Measurements from ENCODE around the gene GPR75.

Gene GPR75

DNA sequence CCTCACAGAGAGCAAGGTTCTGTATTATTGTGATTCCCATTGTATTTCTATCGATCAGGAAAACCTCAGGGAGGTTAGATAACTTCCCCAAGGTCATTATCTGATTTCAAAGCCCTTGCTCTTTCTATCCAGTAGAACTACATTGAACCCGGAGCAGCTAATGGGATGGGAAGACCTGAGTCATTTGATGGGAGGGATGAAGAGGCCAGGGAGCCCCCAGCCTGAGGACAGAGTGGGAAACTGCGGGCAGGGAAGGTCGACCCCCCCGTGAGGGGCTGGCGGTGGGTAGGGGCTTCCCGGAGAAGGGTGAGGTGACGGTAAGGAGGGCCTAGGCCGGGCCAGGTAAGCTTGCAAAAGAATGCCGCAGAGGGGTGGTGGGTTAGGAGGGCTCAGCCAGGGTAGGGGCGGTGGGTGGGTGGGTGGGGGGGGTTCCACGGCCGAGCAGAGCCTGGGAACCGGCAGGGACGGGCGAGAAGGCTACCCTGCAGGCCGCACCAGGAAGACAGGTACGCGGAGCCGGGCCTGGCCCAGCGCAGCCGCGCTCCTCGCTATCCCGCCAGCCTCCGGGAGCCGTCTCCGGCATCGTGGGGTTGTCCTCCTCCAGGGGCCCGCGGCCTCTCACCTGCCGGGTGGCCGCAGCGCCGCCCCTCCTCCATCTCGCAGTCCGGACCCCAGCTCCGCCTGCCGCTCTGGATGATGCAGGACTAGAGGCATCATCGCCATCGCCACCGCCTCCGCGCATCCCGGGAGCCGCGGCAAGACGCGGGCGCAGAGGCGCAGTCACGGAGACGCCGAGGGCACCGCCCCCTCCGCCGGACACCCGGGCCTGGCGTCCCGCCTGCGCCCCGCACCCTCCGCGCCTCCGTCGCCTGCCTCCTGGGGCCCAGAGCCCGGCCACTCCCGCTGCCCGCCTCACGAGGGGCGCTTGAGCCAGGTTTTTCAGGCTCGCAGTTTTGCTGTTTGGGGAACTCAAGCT, at the start of gene GPR75:
GPR75 (minus strand) TSS at position 762 of the 976 bp plus-strand sequence. CDS start 5,211 bp downstream, outside the sequence.
- no peak for DNase-seq

GRCh38 chr2:53907582-53907981, 47.8 kb upstream of the GPR75 start:
- DNase-seq, result no peak

GRCh38 chr2:53905396-53905795, 45.6 kb upstream of the GPR75 start:
- DNase-seq, result no peak

DNA sequence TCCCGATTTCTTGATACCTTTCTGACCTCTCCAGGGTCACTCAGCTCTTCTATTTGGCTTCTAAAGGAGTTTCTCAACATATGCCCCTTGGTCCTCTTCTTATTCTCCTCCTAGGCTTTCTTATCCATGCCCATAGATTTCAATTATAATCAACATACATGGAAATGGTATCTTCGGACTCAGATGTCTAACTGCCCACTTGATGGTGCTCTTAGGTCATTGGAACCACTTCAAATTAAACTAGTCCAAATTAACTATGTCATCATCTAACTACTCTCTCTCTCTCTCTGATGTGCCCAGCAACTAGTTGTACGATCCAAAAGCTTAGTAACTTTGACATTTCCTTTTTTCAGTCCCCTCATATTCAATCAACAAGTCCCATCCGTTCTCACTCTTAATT, 43.2 kb upstream of the GPR75 start:
- no peak for DNase-seq

DNA sequence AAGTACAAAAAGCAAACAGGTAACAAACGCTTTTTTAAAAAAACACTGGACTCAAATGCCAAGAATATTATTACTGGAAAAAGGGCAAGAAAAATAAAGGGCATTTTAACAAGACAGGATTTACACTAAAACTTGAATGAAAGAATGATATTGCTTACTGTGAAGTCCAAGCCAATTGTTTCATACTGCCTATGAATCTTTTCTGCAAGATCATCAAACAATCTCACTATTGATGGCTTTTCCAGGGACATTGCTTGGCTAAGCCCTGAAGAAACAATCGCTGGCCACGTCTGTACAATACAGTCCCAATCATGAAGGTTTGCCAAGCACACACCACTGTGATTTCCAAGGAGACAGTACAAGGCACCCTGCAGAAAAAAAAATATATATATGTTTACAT, 41.4 kb upstream of the GPR75 start:
- DNase-seq, result no peak

GRCh38 chr2:53896864-53897263, 37.1 kb upstream of the GPR75 start:
- DNase-seq, result no peak

DNA sequence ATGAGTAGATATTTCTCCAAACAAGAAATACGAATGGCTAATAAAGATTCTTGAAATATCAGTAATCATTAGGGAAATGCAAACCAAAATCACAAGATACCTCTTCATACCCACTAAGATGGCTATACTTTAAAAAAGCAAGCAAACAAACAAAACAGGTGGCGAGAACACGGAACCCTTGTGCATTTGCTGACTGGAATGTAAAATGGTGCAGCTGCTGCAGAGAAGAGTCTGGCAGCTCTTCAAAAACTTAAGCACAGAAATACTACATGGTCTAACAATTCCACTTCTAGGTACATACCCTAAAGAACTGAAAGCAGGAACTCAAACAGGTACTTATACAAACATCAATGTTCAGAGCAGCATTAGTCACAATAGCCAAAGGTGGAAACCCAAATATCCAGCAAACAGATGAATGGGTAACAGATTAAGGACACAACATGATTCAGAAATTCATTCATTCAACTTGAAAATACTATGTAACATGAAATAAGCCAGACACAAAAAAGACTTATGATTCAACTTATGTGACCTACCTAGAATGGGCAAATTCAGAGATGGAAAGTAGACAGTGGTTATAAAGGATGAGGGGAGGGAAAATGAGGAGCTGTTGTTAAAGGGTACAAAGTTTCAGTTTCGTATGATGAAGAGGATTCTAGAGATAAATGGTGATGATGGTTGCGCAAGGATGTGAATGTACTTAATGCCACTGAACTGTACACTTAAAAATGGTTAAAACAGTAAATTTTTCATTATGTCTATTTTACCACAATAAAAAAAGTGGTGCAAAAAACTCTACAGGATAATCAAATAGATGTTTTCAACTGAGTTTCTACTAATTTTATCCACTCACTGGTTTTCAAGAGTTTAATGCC, 26.9 kb upstream of the GPR75 start:
- DNase-seq, result no peak

DNA sequence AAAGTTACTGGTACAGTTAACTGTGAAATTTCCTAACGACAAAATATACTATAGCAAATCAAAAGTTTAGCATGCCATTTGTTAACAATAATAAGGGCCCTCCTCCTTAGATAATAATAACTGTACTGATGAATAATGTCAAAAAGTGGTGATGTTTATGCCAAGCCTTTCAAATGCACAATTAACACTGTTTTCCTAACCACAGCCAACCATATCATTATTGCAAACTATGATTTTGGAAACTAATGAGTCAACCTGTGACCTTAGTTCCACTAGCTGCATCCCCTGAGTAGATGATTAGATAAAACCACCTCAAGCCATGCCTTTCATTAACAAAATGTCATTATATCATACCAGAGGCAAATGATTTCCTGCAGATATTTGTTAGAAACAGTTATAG, 25.1 kb upstream of the GPR75 start:
- no peak for DNase-seq

DNA sequence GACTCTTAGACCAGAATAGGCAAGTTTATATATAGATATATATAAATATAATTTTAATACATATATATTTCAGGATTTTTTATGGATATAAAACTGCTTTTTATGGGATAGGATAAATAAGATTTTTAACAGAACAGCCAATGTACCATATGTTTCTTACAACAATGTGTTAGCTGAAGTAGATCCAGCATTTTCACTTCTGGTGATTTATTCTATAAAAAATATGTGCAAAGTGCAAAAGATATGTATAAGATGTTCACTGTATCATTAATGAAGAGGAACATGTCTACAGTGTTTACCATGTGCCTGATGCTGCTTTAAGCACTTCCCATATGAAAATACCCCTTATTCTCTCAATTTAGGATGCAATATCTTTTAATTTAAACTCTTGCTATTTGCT, 22.2 kb upstream of the GPR75 start:
- no peak for DNase-seq

DNA sequence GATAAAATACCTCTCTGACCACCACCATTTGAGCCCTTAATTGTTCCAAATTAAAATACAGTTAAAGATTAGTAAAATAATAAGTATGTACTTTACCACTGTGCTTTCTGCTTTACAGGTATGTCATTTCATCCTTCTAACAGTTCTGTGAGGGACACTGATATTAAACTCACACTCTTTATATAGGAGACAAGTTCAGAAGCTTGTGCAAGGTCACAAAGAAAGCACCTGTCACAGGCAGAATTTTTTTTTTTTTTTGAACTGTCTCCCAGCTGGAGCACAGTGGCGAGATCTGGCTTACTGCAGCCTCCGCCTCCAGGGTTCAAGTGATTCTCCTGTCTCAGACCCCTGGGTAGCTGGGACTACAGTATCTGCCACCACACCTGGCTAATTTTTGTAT, 21.6 kb upstream of the GPR75 start:
- DNase-seq, result no peak

- no peak for DNase-seq
Observed at GRCh38 chr2:53880756-53881155, 21.0 kb upstream of the GPR75 start.

DNA sequence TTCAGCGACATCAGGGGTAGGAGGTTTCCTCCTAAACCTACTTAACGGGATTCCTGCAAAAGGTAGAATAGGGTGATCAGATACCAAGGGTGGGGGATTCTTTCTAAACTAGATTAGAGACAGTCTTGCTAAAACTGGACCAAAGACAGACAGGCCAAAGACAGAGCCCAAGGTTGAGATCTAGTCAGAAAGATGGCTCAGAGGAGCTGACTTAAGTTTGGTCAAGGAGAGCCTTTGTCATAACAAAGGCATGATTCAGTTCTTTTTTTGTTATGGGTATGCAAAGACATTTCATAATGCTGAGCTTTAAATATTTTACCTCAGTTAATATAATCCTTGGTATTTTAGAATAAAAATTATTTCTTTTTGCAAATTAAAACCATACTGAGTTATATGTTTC, 17.8 kb upstream of the GPR75 start:
- DNase-seq, result no peak

- no peak for DNase-seq
Observed at GRCh38 chr2:53877112-53877511, 17.3 kb upstream of the GPR75 start.

- DNase-seq, result no peak
Observed at GRCh38 chr2:53874401-53874950, 14.7 kb upstream of the GPR75 start.

GRCh38 chr2:53867773-53868172, 8.0 kb upstream of the GPR75 start:
- no peak for DNase-seq

DNA sequence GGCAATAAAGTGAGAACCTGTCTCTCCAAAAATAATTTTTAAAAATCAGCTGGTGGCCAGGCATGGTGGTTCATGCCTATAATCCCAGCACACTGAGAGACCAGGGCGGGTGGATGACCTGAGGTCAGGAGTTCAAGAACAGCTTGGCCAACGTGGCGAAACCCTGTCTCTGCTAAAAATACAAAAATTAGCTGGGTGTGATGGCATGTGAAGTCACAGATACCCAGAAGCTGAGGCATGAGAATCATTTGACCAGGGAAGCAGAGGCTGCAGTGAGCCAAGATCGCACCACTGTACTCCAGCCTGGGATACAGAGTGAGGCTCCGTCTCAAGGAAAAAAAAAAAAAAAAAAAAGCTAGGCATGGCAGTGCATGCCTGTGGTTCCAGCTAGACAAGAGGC, 7.4 kb upstream of the GPR75 start:
- no peak for DNase-seq

DNA sequence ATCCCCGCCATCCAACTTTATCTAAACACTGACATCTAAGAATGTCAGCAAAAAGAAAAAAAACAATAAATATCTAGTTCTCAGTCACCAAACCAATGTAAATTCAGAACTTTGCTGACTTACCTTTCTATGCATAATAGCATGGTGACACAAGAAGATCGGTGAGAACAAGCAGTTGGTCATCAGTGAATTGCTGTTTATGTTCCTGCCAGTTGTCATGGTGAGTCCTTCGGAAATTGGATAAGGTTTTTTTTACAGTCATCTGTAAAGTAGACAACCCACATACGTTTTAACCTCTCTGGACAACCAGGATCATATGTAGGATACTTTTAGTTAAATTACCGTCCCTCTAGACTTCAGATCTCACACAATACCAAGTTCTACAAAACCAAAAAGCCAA, 6.2 kb upstream of the GPR75 start:
- no peak for DNase-seq

DNA sequence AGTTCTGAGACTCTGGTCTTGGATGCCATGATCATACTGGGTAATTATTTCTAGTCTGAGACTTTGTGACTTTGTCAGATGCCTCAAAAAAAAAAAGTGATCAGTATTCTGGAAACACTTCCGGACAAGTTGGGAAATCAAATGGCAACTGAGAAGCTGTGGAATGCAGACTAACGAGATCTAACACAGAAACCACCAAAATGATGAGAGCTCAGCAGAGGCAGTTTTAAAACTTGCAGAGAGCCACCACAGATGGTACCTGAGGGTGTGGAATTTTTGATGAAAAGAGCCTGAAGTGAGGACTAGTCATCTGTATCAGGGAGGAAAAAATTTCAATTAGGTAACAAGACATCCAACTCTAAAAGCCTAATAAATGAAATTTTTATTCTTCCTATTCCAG, 5.5 kb upstream of the GPR75 start:
- no peak for DNase-seq

DNA sequence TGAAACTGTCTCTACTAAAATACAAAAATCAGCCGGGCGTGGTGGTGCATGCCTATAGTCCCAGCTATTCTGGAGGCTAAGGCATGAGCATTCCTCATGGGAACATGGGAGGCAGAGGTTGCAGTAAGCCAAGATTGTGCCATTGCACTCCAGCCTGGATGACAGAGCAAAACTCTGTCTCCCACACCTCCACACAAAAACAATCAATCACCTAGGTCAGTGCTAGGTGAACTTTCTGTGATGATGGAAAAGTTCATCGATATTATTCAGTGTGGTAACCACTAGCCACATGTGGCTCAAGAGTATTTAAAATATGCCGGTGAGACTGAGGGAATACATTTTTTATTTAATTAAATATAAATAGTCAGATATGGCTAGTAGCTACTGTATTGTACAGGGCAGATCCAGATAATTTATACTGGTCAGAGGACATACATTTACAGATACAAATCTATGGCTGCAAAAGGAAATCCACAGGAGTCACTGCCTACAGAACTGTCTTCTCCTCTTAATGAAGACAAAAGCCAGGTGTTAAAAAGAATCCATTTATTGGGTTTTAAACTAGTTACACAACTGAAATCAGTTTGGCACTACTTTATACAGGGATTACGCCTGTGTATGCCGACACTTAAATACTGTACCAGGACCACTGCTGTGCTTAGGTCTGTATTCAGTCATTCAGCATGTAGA, 3.9 kb upstream of the GPR75 start:
- DNase-seq, result no peak

- DNase-seq, result no peak
Observed at GRCh38 chr2:53861824-53862223, 2.1 kb upstream of the GPR75 start.

DNA sequence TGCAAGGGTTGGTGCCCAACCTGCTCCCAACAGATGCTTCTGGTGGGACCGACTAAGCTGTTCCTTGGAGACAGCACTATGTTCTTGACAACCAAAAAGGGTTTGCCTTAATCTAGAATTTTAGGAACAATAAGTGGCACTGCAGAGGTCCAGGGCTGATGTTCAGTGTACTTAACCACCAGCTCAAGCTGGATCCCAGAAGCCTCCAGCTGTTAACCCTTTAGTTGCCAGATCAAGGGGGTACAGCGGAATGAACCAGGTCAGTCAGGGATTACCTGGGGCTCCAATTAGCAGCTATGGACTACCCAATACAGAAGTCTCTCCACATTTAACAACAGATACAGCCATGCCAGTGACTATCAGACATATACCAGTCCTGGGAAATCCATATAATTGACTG, 3.5 kb downstream of the GPR75 start:
- no peak for DNase-seq

DNA sequence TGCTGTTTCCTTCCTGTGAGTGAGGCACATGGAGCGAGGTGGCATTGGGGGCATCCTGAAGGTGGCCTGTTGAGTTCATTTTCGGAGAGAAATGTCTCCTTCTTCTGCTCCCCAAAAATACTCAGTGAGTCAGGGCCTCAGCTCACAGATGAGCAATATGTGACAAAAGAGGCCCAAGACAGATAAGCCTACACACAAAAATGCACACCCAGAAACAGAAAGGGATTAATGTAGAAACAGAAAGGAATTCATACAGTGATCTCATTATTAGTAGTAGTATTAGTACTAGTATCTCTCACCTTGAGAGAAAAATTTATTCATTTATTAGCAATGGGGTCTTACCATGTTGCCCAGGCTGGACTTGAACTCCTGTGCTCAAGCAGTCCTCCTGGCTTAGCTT, 5.1 kb downstream of the GPR75 start:
- no peak for DNase-seq

- DNase-seq, result no peak
Observed at GRCh38 chr2:53852532-53852931, 7.2 kb downstream of the GPR75 start.
